Testis (tissue), 3 donors: ENCODE data around the gene TUBA1C. TPM values are rescaled to one million over a fixed set of nuclear protein-coding genes. Genes with fewer than 3 reads are reported as not detected.

Experiments used
- DNase-seq: peaks from one replicate; pipeline ENCODE4 v3.0.0-alpha.2; 2019
- H3K27ac ChIP-seq, 2 donors: fragments of 200-600 bp; sonication (generic); one replicate each; pipeline ENCODE4 v1.5.1; 2019
- H3K27me3 ChIP-seq: fragments of 200-600 bp; sonication (generic); one replicate; pipeline ENCODE4 v1.5.1; 2019
- H3K36me3 ChIP-seq: fragments of 200-600 bp; sonication (generic); one replicate; pipeline ENCODE4 v1.5.1; 2017; ENCODE audit warnings: low read depth; ENCODE audit errors: missing control alignments
- H3K4me1 ChIP-seq: fragments of 200-600 bp; sonication (generic); one replicate; pipeline ENCODE4 v1.5.1; 2019
- H3K4me3 ChIP-seq, 2 donors: fragments of 200-600 bp; sonication (generic); one replicate each; pipeline ENCODE4 v1.5.1; 2017 to 2019
- H3K9me3 ChIP-seq: fragments of 200-600 bp; sonication (generic); one replicate; pipeline ENCODE4 v1.5.1; 2017
- CTCF ChIP-seq, 3 experiments: fragments of 450-650 bp in 2 of 3; fragments of 200-600 bp in 1 of 3; sonication (generic) in 1 of 3; IDR thresholded peaks; one replicate each; pipeline ENCODE4 v1.5.1; 2016 to 2019; ENCODE audit warnings: antibody characterized with exemption in 3 of 3, mild to moderate bottlenecking in 2 of 3, moderate library complexity in 1 of 3
- POLR2A ChIP-seq: fragments of 450-650 bp; IDR thresholded peaks from one replicate; pipeline ENCODE4 v1.6.1; 2017; ENCODE audit warnings: antibody characterized with exemption, mild to moderate bottlenecking, moderate library complexity
- WGBS, 2 donors: methylation state at CpG; one replicate each; pipeline ENCODE4 v1.1.5; 2018; 5-methylcytosine and 5-hydroxymethylcytosine counted together
- intact Hi-C: fragments of 100-400 bp; cut with DNase I; formaldehyde crosslinking; loops from one replicate; pipeline ENCODE4 v1.15.1; 2023; ENCODE audit warnings: low total_unique reads
- polyA plus RNA-seq: library from polyadenylated mRNA; stranded (reverse); fragments of 350-450 nt; fragmentation: Illumina TruSeq; extraction: RNeasy Lipid Tissue Mini Kit (QIAGEN cat#74804); gene quantifications from one replicate; pipeline ENCODE4 v1.2.3, GENCODE V29; 2014; ENCODE audit warnings: low read depth, low replicate concordance; ENCODE audit not compliant: insufficient read depth
- total RNA-seq, 2 donors: library from RNA; depleted of rRNA; stranded (reverse); fragments of >200 nt; gene quantifications; one replicate each; pipeline ENCODE4 v1.2.3, GENCODE V29; 2016

TUBA1C gene
- total and polyA plus RNA-seq, 3 donors from 2014 or later = 72.5 to 128 (median 78.2) TPM

DNA sequence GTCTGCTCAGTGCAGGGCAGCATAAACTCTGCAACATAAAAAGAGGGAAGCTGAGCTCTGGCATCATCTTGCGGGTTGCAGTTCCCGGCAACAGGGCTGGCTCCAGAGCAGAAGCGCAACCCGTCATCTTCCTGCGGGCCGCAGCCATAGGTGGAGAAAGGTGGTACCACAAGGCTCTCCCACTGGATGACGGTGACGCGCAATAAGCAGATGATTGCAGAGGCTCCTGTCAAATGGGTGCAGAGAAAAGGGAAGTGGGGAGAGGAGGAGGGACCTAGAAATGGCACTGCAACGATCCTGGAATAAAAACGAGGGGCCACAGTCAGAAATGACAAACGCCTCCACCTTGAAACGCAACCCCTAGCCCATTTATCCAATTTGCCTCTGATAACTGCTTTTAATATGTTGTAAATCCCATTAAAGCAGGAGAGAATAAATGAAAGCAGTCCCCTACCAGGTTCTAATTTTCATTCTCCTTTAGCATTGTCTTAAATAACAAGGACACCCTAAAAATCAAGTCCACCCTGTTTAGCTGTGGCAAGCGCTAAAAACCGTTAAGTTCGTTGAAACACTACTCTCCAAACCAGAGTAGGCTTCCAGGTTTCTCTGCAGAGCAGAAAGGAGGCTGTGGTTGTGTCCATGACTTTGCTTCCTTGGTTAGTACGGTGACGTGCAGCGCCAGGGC lies 30.9 kb upstream of the TUBA1C start:
- Histone ChIP-seq H3K27me3 (no peaks in the 10 kb centered on the region), H3K4me3 (peak overlapping the region; percentile 61 to 64), H3K36me3 (no peaks in the 10 kb centered on the region), H3K4me1 (peaks cover 54% of the 10 kb centered on the region), H3K27ac (peak overlapping the region; percentile 92 to 97), H3K9me3 (no peaks in the 10 kb centered on the region)
- intact Hi-C loops = loop anchor here (5.0 kb wide), 2 partner anchors 47 to 102 kb away; partner anchors contain the start of genes TUBA1A and TUBA1B
- TF ChIP-seq POLR2A = no peak
- no peak for TF ChIP-seq CTCF (IDR thresholded peaks at IDR 0.05)
- DNase-seq = peak; percentile 73
- 29 to 36% methylated on average over 18 to 19 of the region's 19 CpGs for WGBS, 2 donors

DNA sequence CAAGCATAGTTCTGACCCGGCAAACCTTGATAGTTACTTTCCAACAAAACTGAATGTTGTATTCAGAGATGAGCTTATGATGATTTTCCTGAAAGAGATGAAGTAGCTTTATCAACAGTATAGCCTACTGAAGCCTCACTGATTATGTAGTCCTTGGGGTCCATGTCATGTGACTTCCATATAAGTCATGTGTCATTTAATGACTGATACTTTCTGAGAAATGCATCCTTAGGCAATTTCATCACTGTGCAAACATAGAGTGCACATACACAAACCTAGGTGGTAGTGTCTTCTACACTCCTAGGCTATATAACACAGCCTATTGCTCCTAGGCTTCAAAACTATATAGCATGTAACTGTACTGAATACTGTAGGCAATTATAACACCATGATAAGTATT lies 28.5 kb upstream of the TUBA1C start:
- no peaks in the 10 kb centered on the region for H3K9me3 ChIP-seq
- intact Hi-C loops = no loop called here
- DNase-seq = no peak
- H3K36me3 ChIP-seq = no peaks in the 10 kb centered on the region
- H3K4me3 ChIP-seq = no peak overlapping the region
- peaks cover 43% of the 10 kb centered on the region for H3K4me1 ChIP-seq
- no peaks in the 10 kb centered on the region for H3K27me3 ChIP-seq
- TF ChIP-seq CTCF (IDR thresholded peaks at IDR 0.05) = no peak
- no peak for TF ChIP-seq POLR2A
- 36 to 39% methylated on average over 1 of the region's 1 CpG for WGBS, 2 donors
- H3K27ac ChIP-seq = peak overlapping the region; percentile 41 to 92

GRCh38 chr12:49243631-49244030 lies 21.3 kb upstream of the TUBA1C start:
- TF ChIP-seq CTCF (IDR thresholded peaks at IDR 0.05) = no peak
- TF ChIP-seq POLR2A = no peak
- peak overlapping the region; percentile 1 to 79 for H3K27ac ChIP-seq
- no peaks in the 10 kb centered on the region for H3K36me3 ChIP-seq
- H3K4me3 ChIP-seq = no peak overlapping the region
- no peaks in the 10 kb centered on the region for H3K9me3 ChIP-seq
- 92 to 93% methylated on average over 5 of the region's 5 CpGs for WGBS, 2 donors
- intact Hi-C loops = no loop called here
- H3K27me3 ChIP-seq = no peaks in the 10 kb centered on the region
- no peak for DNase-seq
- H3K4me1 ChIP-seq = peaks cover 20% of the 10 kb centered on the region

GRCh38 chr12:49244176-49244575 lies 20.7 kb upstream of the TUBA1C start:
- Histone ChIP-seq H3K9me3 (no peaks in the 10 kb centered on the region), H3K4me3 (no peak overlapping the region), H3K36me3 (no peaks in the 10 kb centered on the region), H3K4me1 (peaks cover 20% of the 10 kb centered on the region), H3K27me3 (no peaks in the 10 kb centered on the region), H3K27ac (peak overlapping the region; percentile 1 to 79)
- TF ChIP-seq POLR2A (no peak), CTCF (IDR thresholded peaks at IDR 0.05) (no peak)
- intact Hi-C loops = no loop called here
- WGBS, 2 donors = 45 to 57% methylated on average over 2 of the region's 2 CpGs
- DNase-seq = no peak

- no peak for DNase-seq
- peaks cover 15% of the 10 kb centered on the region for H3K4me1 ChIP-seq
- no peaks in the 10 kb centered on the region for H3K9me3 ChIP-seq
- no peaks in the 10 kb centered on the region for H3K27me3 ChIP-seq
- H3K27ac ChIP-seq = no peak overlapping the region
- 89 to 92% methylated on average over 5 of the region's 5 CpGs for WGBS, 2 donors
- H3K36me3 ChIP-seq = no peaks in the 10 kb centered on the region
- no peak for TF ChIP-seq CTCF (IDR thresholded peaks at IDR 0.05)
- no peak for TF ChIP-seq POLR2A
- no peak overlapping the region for H3K4me3 ChIP-seq
- intact Hi-C loops = no loop called here
These were observed 13.5 kb upstream of the TUBA1C start for GRCh38 chr12:49251357-49251756.
